BLaER1 treated with 17β-estradiol and CSF1 and Interleukin-3, amounts not matched to agents 10 nM and 100 nM (cell line): Measurements from ENCODE around the gene CRB2.

Experiments used
- H3K27ac ChIP-seq, 11 experiments: shearing (Covaris generic); formaldehyde crosslinking; 2 replicates each; pipeline ENCODE4 v1.8.1; 2022
- H3K27me3 ChIP-seq, 11 experiments: shearing (Covaris generic); formaldehyde crosslinking; 2 replicates each; pipeline ENCODE4 v1.8.1; 2022
- H3K36me3 ChIP-seq, 11 experiments: shearing (Covaris generic); formaldehyde crosslinking; 2 replicates each; pipeline ENCODE4 v1.8.1; 2022
- H3K4me1 ChIP-seq, 10 experiments: shearing (Covaris generic); formaldehyde crosslinking; 2 replicates each; pipeline ENCODE4 v1.8.1; 2022
- H3K4me2 ChIP-seq, 11 experiments: shearing (Covaris generic); formaldehyde crosslinking; 2 replicates each; pipeline ENCODE4 v1.8.1; 2022
- H3K4me3 ChIP-seq, 10 experiments: shearing (Covaris generic); formaldehyde crosslinking; 2 replicates each; pipeline ENCODE4 v1.8.1; 2022
- H3K9ac ChIP-seq, 11 experiments: shearing (Covaris generic); formaldehyde crosslinking; 2 replicates each; pipeline ENCODE4 v1.8.1; 2022
- H3K9me3 ChIP-seq, 11 experiments: shearing (Covaris generic); formaldehyde crosslinking; replicated peaks in 1 of 11; 2 replicates each; pipeline ENCODE4 v1.8.1; 2022
- H4K20me1 ChIP-seq, 11 experiments: shearing (Covaris generic); formaldehyde crosslinking; 2 replicates each; pipeline ENCODE4 v1.8.1; 2022
- Cebpa-rat ChIP-seq, 11 experiments: shearing (Covaris generic); IDR thresholded peaks; 2 replicates each; pipeline ENCODE4 v1.8.1; 2022

The CRB2 gene

DNA sequence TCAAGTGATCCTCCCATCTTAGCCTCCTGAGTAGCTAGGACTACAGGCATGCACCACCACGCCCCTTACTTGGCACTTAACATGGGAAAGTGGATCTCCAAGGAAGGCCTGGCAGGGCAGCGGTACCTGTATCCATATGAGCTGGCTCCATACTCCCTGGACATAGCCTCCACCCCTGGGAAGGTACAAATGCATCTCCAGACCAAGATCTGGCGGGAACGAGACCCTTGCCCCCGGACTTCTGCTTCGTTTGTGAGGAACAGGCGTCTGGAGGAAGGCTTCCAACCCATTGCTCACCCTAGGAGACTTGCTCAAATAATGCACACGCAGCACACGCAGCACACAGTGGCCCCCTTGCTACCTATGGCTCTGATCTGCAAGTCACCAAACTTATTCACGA, 55.2 kb downstream of the CRB2 start:
- TF ChIP-seq Cebpa-rat (IDR thresholded peaks at IDR 0.05): no peak
- no peak overlapping the region for H3K9ac ChIP-seq
- H3K36me3 ChIP-seq: peaks cover 0 to 88% (median 7%) of the 10 kb centered on the region in 11 experiments; a peak in 8 of 22 replicates
- H4K20me1 ChIP-seq: peaks cover 0 to 43% (median 7%) of the 10 kb centered on the region in 11 experiments; a peak in 11 of 22 replicates
- peaks cover 0 to 40% (median 25%) of the 10 kb centered on the region in 10 experiments; a peak in 16 of 20 replicates for H3K4me1 ChIP-seq
- no peaks in the 10 kb centered on the region for H3K9me3 ChIP-seq
- no peak overlapping the region for H3K4me3 ChIP-seq
- H3K27me3 ChIP-seq: no peaks in the 10 kb centered on the region
- no peak overlapping the region for H3K27ac ChIP-seq
- no peak overlapping the region for H3K4me2 ChIP-seq

DNA sequence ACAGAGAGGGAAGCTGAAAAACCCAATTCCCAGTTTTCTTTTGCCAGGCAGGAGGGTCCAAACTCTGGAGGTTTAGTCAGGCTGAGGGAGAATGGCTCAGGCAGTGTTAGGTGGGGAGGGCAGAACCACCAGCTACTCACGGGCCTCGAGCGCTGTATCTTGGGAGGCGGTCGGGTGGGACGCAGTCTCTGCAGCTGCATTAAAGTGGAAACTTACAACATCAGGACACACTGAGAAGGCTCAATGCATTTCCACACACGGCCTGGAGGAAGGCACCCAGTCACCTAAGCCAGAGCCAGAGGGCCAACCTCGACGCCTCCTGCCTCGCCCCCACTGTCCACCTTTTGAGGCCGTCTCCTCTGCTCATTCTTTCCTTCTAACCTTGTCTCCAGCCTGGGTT, 55.6 kb downstream of the CRB2 start:
- no peak for TF ChIP-seq Cebpa-rat (IDR thresholded peaks at IDR 0.05)
- Histone ChIP-seq H3K4me1 (peaks cover 0 to 36% (median 23%) of the 10 kb centered on the region in 10 experiments; a peak in 16 of 20 replicates), H3K27me3 (no peaks in the 10 kb centered on the region), H3K9ac (no peak overlapping the region), H3K4me2 (no peak overlapping the region), H4K20me1 (peaks cover 0 to 47% (median 11%) of the 10 kb centered on the region in 11 experiments; a peak in 11 of 22 replicates), H3K4me3 (no peak overlapping the region), H3K9me3 (no peaks in the 10 kb centered on the region), H3K27ac (no peak overlapping the region), H3K36me3 (peaks cover 0 to 88% (median 10%) of the 10 kb centered on the region in 11 experiments; a peak in 8 of 22 replicates)

DNA sequence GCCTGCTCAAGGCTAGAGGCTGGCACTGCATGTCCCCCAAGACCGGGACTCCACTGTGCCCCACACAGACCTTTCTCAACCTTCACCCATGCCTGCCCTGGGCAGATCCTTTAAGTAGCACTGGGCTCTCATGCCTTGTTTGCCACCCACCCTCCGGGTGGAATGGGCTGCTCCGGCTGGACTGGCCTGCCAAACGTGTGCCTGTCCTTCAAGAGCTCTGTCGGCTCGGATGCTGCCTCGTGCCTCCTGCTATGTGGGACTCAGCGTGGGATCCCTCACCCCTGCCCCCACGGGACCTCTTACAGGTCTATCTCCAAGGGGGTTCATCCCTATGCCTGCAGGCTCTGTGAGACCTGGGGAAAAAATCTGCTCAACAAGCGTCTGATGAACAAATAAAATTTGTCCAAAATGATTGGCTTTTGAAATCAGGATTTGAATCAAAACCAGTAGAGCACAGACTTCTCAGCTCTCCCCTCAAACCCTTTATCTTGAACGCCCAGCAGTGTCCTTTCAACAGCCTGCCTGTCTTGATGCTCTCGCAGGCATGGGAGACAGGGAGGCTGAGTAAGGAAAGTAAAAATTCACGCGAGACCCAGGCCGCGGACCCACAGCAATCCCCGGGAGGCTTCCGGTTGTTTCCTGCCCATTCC, 56.3 kb downstream of the CRB2 start:
- Histone ChIP-seq H4K20me1 (peaks cover 0 to 48% (median 11%) of the 10 kb centered on the region in 11 experiments; a peak in 13 of 22 replicates), H3K9me3 (no peaks in the 10 kb centered on the region), H3K9ac (no peak overlapping the region), H3K36me3 (peaks cover 0 to 91% (median 10%) of the 10 kb centered on the region in 11 experiments; a peak in 9 of 22 replicates), H3K27me3 (no peaks in the 10 kb centered on the region), H3K4me2 (no peak overlapping the region), H3K4me3 (no peak overlapping the region), H3K27ac (no peak overlapping the region), H3K4me1 (peaks cover 0 to 32% (median 19%) of the 10 kb centered on the region in 10 experiments; a peak in 16 of 20 replicates)
- no peak for TF ChIP-seq Cebpa-rat (IDR thresholded peaks at IDR 0.05)

DNA sequence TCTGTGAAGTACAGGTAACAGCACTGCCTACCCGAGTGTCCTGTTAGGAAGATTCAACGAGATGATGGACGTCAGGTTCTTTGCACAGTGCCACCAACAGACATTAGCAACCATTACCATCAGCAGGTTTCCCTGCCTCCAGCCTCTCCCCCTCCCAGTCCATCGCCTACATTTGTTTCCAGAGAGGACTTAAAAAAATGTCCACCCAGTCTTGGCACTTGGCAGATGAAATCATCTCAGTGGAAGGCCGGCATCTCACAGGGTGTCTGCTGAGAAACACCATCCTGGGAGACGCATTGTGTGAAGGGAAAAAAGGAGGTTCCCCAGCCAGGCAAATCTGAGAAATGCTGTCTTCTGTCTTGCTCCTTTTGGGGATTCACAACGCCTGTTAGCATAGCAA, 58.2 kb downstream of the CRB2 start:
- peaks cover 0 to 93% (median 18%) of the 10 kb centered on the region in 11 experiments; a peak in 15 of 22 replicates for H3K36me3 ChIP-seq
- TF ChIP-seq Cebpa-rat (IDR thresholded peaks at IDR 0.05): no peak
- H3K9me3 ChIP-seq: no peaks in the 10 kb centered on the region
- H4K20me1 ChIP-seq: peaks cover 2 to 59% (median 19%) of the 10 kb centered on the region in 11 experiments; a peak in 15 of 22 replicates
- no peaks in the 10 kb centered on the region for H3K27me3 ChIP-seq
- peaks cover 0 to 21% (median 14%) of the 10 kb centered on the region in 10 experiments; a peak in 16 of 20 replicates for H3K4me1 ChIP-seq
- H3K9ac ChIP-seq: no peak overlapping the region
- H3K4me3 ChIP-seq: no peak overlapping the region
- no peak overlapping the region for H3K4me2 ChIP-seq
- no peak overlapping the region for H3K27ac ChIP-seq

DNA sequence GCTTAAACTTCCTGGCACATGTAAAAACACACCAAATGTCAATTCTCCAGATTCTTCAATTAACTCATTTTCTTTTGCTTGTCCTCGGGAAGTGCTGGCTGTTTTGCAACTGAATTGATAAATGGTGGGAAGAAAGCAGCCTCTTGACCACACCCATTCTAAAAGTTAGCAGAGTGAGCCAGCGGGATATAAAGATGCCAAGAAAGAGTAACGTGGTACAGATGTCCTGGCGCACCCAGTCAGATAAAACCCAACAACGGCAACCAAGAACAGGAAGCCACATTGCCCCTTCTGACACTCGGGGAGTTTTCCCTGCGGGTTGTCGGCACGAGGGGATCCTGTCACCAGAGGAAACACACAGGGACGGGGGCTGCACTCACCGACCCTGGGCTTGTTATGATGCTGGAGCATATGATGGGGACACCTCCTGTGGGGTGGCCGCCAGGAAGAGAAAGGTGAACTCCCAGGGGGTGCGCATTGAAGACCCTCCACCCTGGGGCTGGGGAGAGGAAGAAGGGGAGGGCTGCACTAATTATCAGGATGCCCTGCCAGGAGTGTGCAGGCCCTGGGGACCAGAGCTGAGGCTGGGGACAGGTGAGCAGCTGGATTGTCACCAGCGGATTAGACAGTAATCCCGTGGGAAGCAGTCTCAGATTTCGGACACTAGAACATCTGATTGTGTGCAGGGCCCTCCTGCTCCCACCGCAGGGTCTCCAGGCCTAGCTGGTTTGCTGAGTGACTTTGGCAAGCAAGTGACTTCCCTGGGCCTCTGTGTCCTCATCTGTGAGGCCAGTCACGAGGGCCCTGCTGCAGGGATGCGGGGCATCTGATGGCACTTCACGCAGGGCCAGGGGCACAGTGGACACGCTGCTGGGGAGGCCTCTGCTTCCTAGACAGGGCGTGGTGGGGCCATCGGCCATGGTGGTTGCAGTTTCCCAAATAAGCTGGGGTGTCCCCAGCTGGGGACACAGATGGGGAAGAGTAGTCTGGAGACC, 59.2 kb downstream of the CRB2 start:
- no peak overlapping the region for H3K9ac ChIP-seq
- H3K27ac ChIP-seq: no peak overlapping the region
- no peak overlapping the region for H3K4me3 ChIP-seq
- H3K4me1 ChIP-seq: peaks cover 0 to 25% (median 15%) of the 10 kb centered on the region in 10 experiments; a peak in 16 of 20 replicates
- peaks cover 13 to 61% (median 27%) of the 10 kb centered on the region in 11 experiments; a peak in 19 of 22 replicates for H4K20me1 ChIP-seq
- H3K27me3 ChIP-seq: peaks cover 0 to 6% (median 0%) of the 10 kb centered on the region in 11 experiments; a peak in 1 of 22 replicates
- H3K36me3 ChIP-seq: peaks cover 8 to 94% (median 29%) of the 10 kb centered on the region in 11 experiments; a peak in 18 of 22 replicates
- no peak for TF ChIP-seq Cebpa-rat (IDR thresholded peaks at IDR 0.05)
- H3K9me3 ChIP-seq: no peaks in the 10 kb centered on the region
- H3K4me2 ChIP-seq: peak overlapping the region in 9 of 11 experiments; percentile 21 to 76 (median 57); a peak in 18 of 22 replicates

DNA sequence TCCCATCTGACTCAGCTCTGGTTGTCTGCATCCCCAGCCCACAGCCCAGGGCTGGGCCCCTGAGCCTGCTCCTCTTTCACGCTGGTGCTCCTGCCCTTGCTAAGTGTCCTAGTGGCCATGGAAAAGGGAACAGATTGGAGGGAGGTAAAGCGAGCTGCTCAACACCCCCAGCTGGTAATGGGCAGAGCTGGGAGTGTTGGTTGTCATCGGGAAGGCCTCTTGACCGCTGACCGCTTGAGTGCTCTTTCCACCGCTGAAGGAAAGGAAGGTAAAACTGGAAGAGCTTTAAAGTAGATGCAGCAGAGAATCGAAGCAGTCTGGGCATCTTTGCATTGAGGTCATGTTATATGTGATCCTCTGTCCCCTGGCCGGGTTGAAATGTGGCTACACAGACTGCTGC, 60.2 kb downstream of the CRB2 start:
- Histone ChIP-seq H3K27me3 (peaks cover 0 to 8% (median 0%) of the 10 kb centered on the region in 11 experiments; a peak in 4 of 22 replicates), H4K20me1 (peaks cover 20 to 63% (median 36%) of the 10 kb centered on the region in 11 experiments; a peak in 19 of 22 replicates), H3K9ac (no peak overlapping the region), H3K36me3 (peaks cover 9 to 90% (median 31%) of the 10 kb centered on the region in 11 experiments; a peak in 18 of 22 replicates), H3K4me2 (peak overlapping the region in 4 of 11 experiments; percentile 21 to 57 (median 50); a peak in 5 of 22 replicates), H3K27ac (no peak overlapping the region), H3K9me3 (no peaks in the 10 kb centered on the region), H3K4me3 (no peak overlapping the region), H3K4me1 (peaks cover 0 to 33% (median 22%) of the 10 kb centered on the region in 10 experiments; a peak in 16 of 20 replicates)
- no peak for TF ChIP-seq Cebpa-rat (IDR thresholded peaks at IDR 0.05)

DNA sequence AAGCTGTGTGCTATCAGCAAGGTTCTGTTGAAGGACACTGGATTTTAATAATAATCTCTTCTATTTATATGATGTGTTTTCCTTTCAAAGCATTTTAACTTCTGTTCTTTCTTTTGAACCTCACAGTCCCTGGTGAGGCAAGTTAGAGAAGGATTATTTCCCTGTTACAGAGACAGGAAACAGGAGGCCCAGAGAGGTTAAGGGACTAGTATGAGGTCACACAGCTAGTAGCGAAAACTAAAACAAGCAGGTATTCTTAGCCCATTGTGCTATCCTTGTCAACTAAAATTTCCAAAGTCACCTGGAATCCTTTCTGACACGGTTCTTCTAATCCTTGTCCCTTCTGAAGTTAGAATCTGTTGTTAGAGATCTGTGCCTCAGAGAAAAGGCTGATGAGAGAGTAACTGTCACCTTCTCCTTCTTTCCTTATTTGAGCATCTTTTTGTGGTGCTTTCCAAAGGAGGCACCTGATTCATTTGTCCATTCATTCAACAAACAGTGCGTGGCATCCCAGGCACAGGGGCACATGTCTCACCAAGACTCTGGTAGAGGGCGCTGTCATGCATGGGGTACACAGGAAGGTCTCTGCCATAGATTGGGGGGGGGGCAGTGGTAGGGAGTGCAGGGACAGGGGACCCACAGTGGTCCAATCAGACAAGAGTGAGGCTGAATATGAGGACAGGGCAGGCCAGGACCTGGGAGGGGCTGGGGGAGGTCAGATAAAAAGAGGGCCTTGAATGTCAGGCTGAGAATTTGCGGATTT, 61.5 kb downstream of the CRB2 start:
- Histone ChIP-seq H3K9me3 (no peaks in the 10 kb centered on the region), H3K36me3 (peaks cover 9 to 90% (median 34%) of the 10 kb centered on the region in 11 experiments; a peak in 18 of 22 replicates), H3K27ac (no peak overlapping the region), H3K27me3 (peaks cover 0 to 12% (median 0%) of the 10 kb centered on the region in 11 experiments; a peak in 5 of 22 replicates), H3K4me3 (no peak overlapping the region), H3K4me1 (peaks cover 0 to 40% (median 30%) of the 10 kb centered on the region in 10 experiments; a peak in 16 of 20 replicates), H3K9ac (no peak overlapping the region), H4K20me1 (peaks cover 28 to 74% (median 49%) of the 10 kb centered on the region in 11 experiments; a peak in 19 of 22 replicates), H3K4me2 (no peak overlapping the region)
- no peak for TF ChIP-seq Cebpa-rat (IDR thresholded peaks at IDR 0.05)

DNA sequence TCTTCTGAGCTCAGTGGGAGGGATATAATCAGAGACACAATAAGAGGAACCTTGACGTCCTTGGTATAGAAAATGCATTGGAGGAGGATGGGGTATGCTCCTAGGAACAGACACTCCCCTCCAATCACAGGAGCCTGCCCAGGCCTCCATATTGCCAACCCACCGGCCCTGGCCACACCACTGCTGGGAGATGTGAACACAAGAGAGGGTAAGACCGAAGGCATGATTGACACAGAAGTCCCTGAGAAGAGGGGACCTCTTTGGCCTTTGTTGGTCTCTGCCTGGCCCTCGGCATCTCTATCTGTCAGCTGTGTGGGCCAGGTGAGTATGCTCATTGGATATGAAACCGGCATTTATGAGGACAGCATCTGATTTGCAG, 62.0 kb downstream of the CRB2 start:
- H3K4me1 ChIP-seq: peaks cover 0 to 40% (median 30%) of the 10 kb centered on the region in 10 experiments; a peak in 16 of 20 replicates
- H3K9me3 ChIP-seq: no peaks in the 10 kb centered on the region
- H3K27me3 ChIP-seq: peaks cover 0 to 12% (median 0%) of the 10 kb centered on the region in 11 experiments; a peak in 5 of 22 replicates
- no peak overlapping the region for H3K4me2 ChIP-seq
- H3K4me3 ChIP-seq: no peak overlapping the region
- H3K36me3 ChIP-seq: peaks cover 9 to 90% (median 40%) of the 10 kb centered on the region in 11 experiments; a peak in 18 of 22 replicates
- H3K27ac ChIP-seq: no peak overlapping the region
- no peak for TF ChIP-seq Cebpa-rat (IDR thresholded peaks at IDR 0.05)
- H4K20me1 ChIP-seq: peaks cover 28 to 80% (median 54%) of the 10 kb centered on the region in 11 experiments; a peak in 19 of 22 replicates
- no peak overlapping the region for H3K9ac ChIP-seq
